Measurements from ENCODE around the gene WDR20. TPM values are rescaled to one million over a fixed set of nuclear protein-coding genes. Genes with fewer than 3 reads are reported as not detected.
A peak's percentile ranks its signal among the peaks of the same experiment; 100 is the strongest.

The WDR20 gene
- total RNA-seq, 1 donor from 2014 or later, result 30.4 TPM

- Mint-ChIP-seq H3K27me3 (no peaks in the 10 kb centered on the region), H3K4me1 (peaks cover 37% of the 10 kb centered on the region), H3K9me3 (no peaks in the 10 kb centered on the region), H3K27ac (peak overlapping the region; percentile 74), H3K4me3 (no peak overlapping the region), H3K36me3 (ENCODE audit: low read depth) (peaks cover 35% of the 10 kb centered on the region)
- no peak for DNase-seq
- intact Hi-C loops (cut with micrococcal nuclease), result loop anchor here (2.0 to 5.0 kb wide), 2 partner anchors 17 to 59 kb away; no protein-coding TSS in a partner anchor
These were observed 62.1 kb downstream of the WDR20 start for GRCh38 chr14:102201776-102202175.

GRCh38 chr14:102202944-102203343 is 63.2 kb downstream of the WDR20 start:
- no peaks in the 10 kb centered on the region for H3K9me3 Mint-ChIP-seq
- DNase-seq, result no peak
- intact Hi-C loops (cut with micrococcal nuclease), result loop anchor here (5.0 kb wide), 1 partner anchor 61 kb away; no protein-coding TSS in a partner anchor
- peaks cover 29% of the 10 kb centered on the region for H3K4me1 Mint-ChIP-seq
- no peaks in the 10 kb centered on the region for H3K27me3 Mint-ChIP-seq
- peaks cover 24% of the 10 kb centered on the region for H3K36me3 Mint-ChIP-seq (ENCODE audit: low read depth)
- H3K4me3 Mint-ChIP-seq, result no peak overlapping the region
- no peak overlapping the region for H3K27ac Mint-ChIP-seq

- Mint-ChIP-seq H3K27ac (no peak overlapping the region), H3K27me3 (no peaks in the 10 kb centered on the region), H3K4me1 (peaks cover 29% of the 10 kb centered on the region), H3K9me3 (no peaks in the 10 kb centered on the region), H3K4me3 (no peak overlapping the region), H3K36me3 (ENCODE audit: low read depth) (peaks cover 24% of the 10 kb centered on the region)
- DNase-seq, result no peak
- intact Hi-C loops (cut with micrococcal nuclease), result loop anchor here (5.0 kb wide), 1 partner anchor 61 kb away; no protein-coding TSS in a partner anchor
These were observed 63.7 kb downstream of the WDR20 start for GRCh38 chr14:102203382-102203781.

GRCh38 chr14:102205560-102205959 is 65.9 kb downstream of the WDR20 start:
- Mint-ChIP-seq H3K4me3 (no peak overlapping the region), H3K27me3 (no peaks in the 10 kb centered on the region), H3K4me1 (peaks cover 17% of the 10 kb centered on the region), H3K27ac (no peak overlapping the region), H3K9me3 (no peaks in the 10 kb centered on the region), H3K36me3 (ENCODE audit: low read depth) (peaks cover 27% of the 10 kb centered on the region)
- intact Hi-C loops (cut with micrococcal nuclease), result no loop called here
- DNase-seq, result no peak

GRCh38 chr14:102206918-102207317 is 67.2 kb downstream of the WDR20 start:
- Mint-ChIP-seq H3K4me3 (no peak overlapping the region), H3K27me3 (no peaks in the 10 kb centered on the region), H3K36me3 (ENCODE audit: low read depth) (peaks cover 24% of the 10 kb centered on the region), H3K27ac (no peak overlapping the region), H3K9me3 (no peaks in the 10 kb centered on the region), H3K4me1 (peaks cover 3% of the 10 kb centered on the region)
- intact Hi-C loops (cut with micrococcal nuclease), result no loop called here
- no peak for DNase-seq

GRCh38 chr14:102207831-102208365 is 68.2 kb downstream of the WDR20 start:
- H3K4me1 Mint-ChIP-seq, result peaks cover 2% of the 10 kb centered on the region
- no peak overlapping the region for H3K4me3 Mint-ChIP-seq
- intact Hi-C loops (cut with micrococcal nuclease), result no loop called here
- peaks cover 24% of the 10 kb centered on the region for H3K36me3 Mint-ChIP-seq (ENCODE audit: low read depth)
- no peaks in the 10 kb centered on the region for H3K27me3 Mint-ChIP-seq
- no peak for DNase-seq
- H3K27ac Mint-ChIP-seq, result no peak overlapping the region
- H3K9me3 Mint-ChIP-seq, result no peaks in the 10 kb centered on the region

GRCh38 chr14:102208741-102209140 is 69.0 kb downstream of the WDR20 start:
- Mint-ChIP-seq H3K4me1 (peaks cover 2% of the 10 kb centered on the region), H3K27me3 (no peaks in the 10 kb centered on the region), H3K4me3 (no peak overlapping the region), H3K27ac (no peak overlapping the region), H3K36me3 (ENCODE audit: low read depth) (peaks cover 21% of the 10 kb centered on the region), H3K9me3 (no peaks in the 10 kb centered on the region)
- DNase-seq, result no peak
- intact Hi-C loops (cut with micrococcal nuclease), result no loop called here

GRCh38 chr14:102209224-102209966 is 69.7 kb downstream of the WDR20 start:
- Mint-ChIP-seq H3K4me3 (no peak overlapping the region), H3K4me1 (peaks cover 2% of the 10 kb centered on the region)

GRCh38 chr14:102210421-102211042 is 70.8 kb downstream of the WDR20 start:
- H3K9me3 Mint-ChIP-seq, result no peaks in the 10 kb centered on the region
- H3K4me1 Mint-ChIP-seq, result no peaks in the 10 kb centered on the region
- H3K27me3 Mint-ChIP-seq, result no peaks in the 10 kb centered on the region
- no peak overlapping the region for H3K4me3 Mint-ChIP-seq
- no peak for DNase-seq
- peaks cover 12% of the 10 kb centered on the region for H3K36me3 Mint-ChIP-seq (ENCODE audit: low read depth)
- H3K27ac Mint-ChIP-seq, result no peak overlapping the region
- intact Hi-C loops (cut with micrococcal nuclease), result no loop called here

More at GRCh38 chr14:102209224-102209966, 69.7 kb downstream of the WDR20 start:
- H3K36me3 Mint-ChIP-seq (ENCODE audit: low read depth), result peaks cover 18% of the 10 kb centered on the region
- H3K27me3 Mint-ChIP-seq, result no peaks in the 10 kb centered on the region
- DNase-seq, result no peak
- H3K27ac Mint-ChIP-seq, result no peak overlapping the region
- intact Hi-C loops (cut with micrococcal nuclease), result no loop called here
- H3K9me3 Mint-ChIP-seq, result no peaks in the 10 kb centered on the region

GRCh38 chr14:102211240-102211639 is 71.5 kb downstream of the WDR20 start:
- no peak overlapping the region for H3K4me3 Mint-ChIP-seq
- intact Hi-C loops (cut with micrococcal nuclease), result no loop called here
- H3K36me3 Mint-ChIP-seq (ENCODE audit: low read depth), result peaks cover 11% of the 10 kb centered on the region
- no peak for DNase-seq
- H3K9me3 Mint-ChIP-seq, result no peaks in the 10 kb centered on the region
- H3K27ac Mint-ChIP-seq, result no peak overlapping the region
- H3K4me1 Mint-ChIP-seq, result no peaks in the 10 kb centered on the region
- H3K27me3 Mint-ChIP-seq, result no peaks in the 10 kb centered on the region

GRCh38 chr14:102212356-102212755 is 72.7 kb downstream of the WDR20 start:
- H3K9me3 Mint-ChIP-seq, result no peaks in the 10 kb centered on the region
- intact Hi-C loops (cut with micrococcal nuclease), result no loop called here
- H3K36me3 Mint-ChIP-seq (ENCODE audit: low read depth), result peaks cover 11% of the 10 kb centered on the region
- H3K27me3 Mint-ChIP-seq, result no peaks in the 10 kb centered on the region
- DNase-seq, result no peak
- H3K27ac Mint-ChIP-seq, result no peak overlapping the region
- H3K4me3 Mint-ChIP-seq, result no peak overlapping the region
- no peaks in the 10 kb centered on the region for H3K4me1 Mint-ChIP-seq

- intact Hi-C loops (cut with micrococcal nuclease), result no loop called here
- DNase-seq, result no peak
- no peaks in the 10 kb centered on the region for H3K4me1 Mint-ChIP-seq
- no peaks in the 10 kb centered on the region for H3K9me3 Mint-ChIP-seq
- H3K27me3 Mint-ChIP-seq, result no peaks in the 10 kb centered on the region
- peaks cover 11% of the 10 kb centered on the region for H3K36me3 Mint-ChIP-seq (ENCODE audit: low read depth)
- no peak overlapping the region for H3K27ac Mint-ChIP-seq
- no peak overlapping the region for H3K4me3 Mint-ChIP-seq
These were observed 73.1 kb downstream of the WDR20 start for GRCh38 chr14:102212845-102213244.

GRCh38 chr14:102213470-102213869 is 73.8 kb downstream of the WDR20 start:
- Mint-ChIP-seq H3K4me3 (no peak overlapping the region), H3K27me3 (no peaks in the 10 kb centered on the region), H3K36me3 (ENCODE audit: low read depth) (peaks cover 11% of the 10 kb centered on the region), H3K27ac (no peak overlapping the region), H3K4me1 (no peaks in the 10 kb centered on the region), H3K9me3 (no peaks in the 10 kb centered on the region)
- DNase-seq, result no peak
- intact Hi-C loops (cut with micrococcal nuclease), result no loop called here

GRCh38 chr14:102213984-102214658 is 74.4 kb downstream of the WDR20 start:
- H3K27me3 Mint-ChIP-seq, result no peaks in the 10 kb centered on the region
- no peak overlapping the region for H3K27ac Mint-ChIP-seq
- H3K9me3 Mint-ChIP-seq, result no peaks in the 10 kb centered on the region
- H3K4me1 Mint-ChIP-seq, result no peaks in the 10 kb centered on the region
- H3K4me3 Mint-ChIP-seq, result no peak overlapping the region
- intact Hi-C loops (cut with micrococcal nuclease), result no loop called here
- peaks cover 7% of the 10 kb centered on the region for H3K36me3 Mint-ChIP-seq (ENCODE audit: low read depth)
- no peak for DNase-seq

Measured in activated CD4-positive, alpha-beta T cell treated with anti-CD3 and anti-CD28 coated beads, Interleukin-2, amount 10 ng/mL, durations not matched to agents 24 days and 14 days (primary cell).